Measurements from ENCODE around the gene CDRT15L2. TPM values are rescaled to one million over a fixed set of nuclear protein-coding genes. Genes with fewer than 3 reads are reported as not detected.
"Not testable (repeated sequence)": the region's sequence is repeated elsewhere in the genome, so short reads cannot be mapped to it uniquely, and the experiment has no call there.

Gene CDRT15L2
- total and polyA plus RNA-seq, 2 experiments from 2014 or later, result not detected

GRCh38 chr17:20562587-20562986 lies 16.9 kb upstream of the CDRT15L2 start:
- H3K4me3 ChIP-seq, result no peak overlapping the region
- no peak overlapping the region for H2AFZ ChIP-seq
- H3K9ac ChIP-seq, result no peak overlapping the region
- WGBS, 2 experiments (ENCODE audit: low coverage in 1 of 2, low lambda C conversion rate in 2 of 2, missing lambda C conversion rate in 2 of 2), result 33 to 75% methylated on average over 2 to 3 of the region's 3 CpGs
- no peaks in the 10 kb centered on the region for H3K9me2 ChIP-seq (ENCODE audit: insufficient read depth)
- no peak for DNase-seq
- no peak overlapping the region for H3K4me2 ChIP-seq (ENCODE audit: unreplicated experiment)
- in situ Hi-C loops (cut with MboI), result no loop called here
- H4K20me1 ChIP-seq (ENCODE audit: insufficient read depth), result no peaks in the 10 kb centered on the region
- no peaks in the 10 kb centered on the region for H3K4me1 ChIP-seq (ENCODE audit: insufficient read depth)
- H3F3A ChIP-seq (ENCODE audit: insufficient read depth), result no peaks in the 10 kb centered on the region
- H3K79me2 ChIP-seq (ENCODE audit: insufficient read depth), result no peaks in the 10 kb centered on the region
- no peak overlapping the region for H3K27ac ChIP-seq
- TF ChIP-seq EZH2phosphoT487 (IDR thresholded peaks at IDR 0.05; ENCODE audit: insufficient read depth, low read depth) (no peak), EZH2 (IDR thresholded peaks at IDR 0.05; ENCODE audit: insufficient read depth, poor library complexity, severe bottlenecking) (no peak)
- H3K9me3 ChIP-seq (ENCODE audit: low read depth), result no peaks in the 10 kb centered on the region
- H3K36me3 ChIP-seq (ENCODE audit: low read depth), result no peaks in the 10 kb centered on the region
- no peaks in the 10 kb centered on the region for H3K27me3 ChIP-seq (replicated peaks; ENCODE audit: insufficient read depth)

- H3K9ac ChIP-seq; in situ Hi-C loops (cut with MboI); H3K4me1 ChIP-seq (ENCODE audit: insufficient read depth); H3K36me3 ChIP-seq (ENCODE audit: low read depth); H3K9me2 ChIP-seq (ENCODE audit: insufficient read depth); H4K20me1 ChIP-seq (ENCODE audit: insufficient read depth); H3F3A ChIP-seq (ENCODE audit: insufficient read depth); H3K27ac ChIP-seq; H3K4me3 ChIP-seq; DNase-seq; H3K9me3 ChIP-seq (ENCODE audit: low read depth); H3K27me3 ChIP-seq (replicated peaks; ENCODE audit: insufficient read depth); H3K4me2 ChIP-seq (ENCODE audit: unreplicated experiment); H2AFZ ChIP-seq; H3K79me2 ChIP-seq (ENCODE audit: insufficient read depth): not testable (repeated sequence)
- WGBS, 2 experiments (ENCODE audit: low coverage in 1 of 2, low lambda C conversion rate in 2 of 2, missing lambda C conversion rate in 2 of 2), result 38 to 45% methylated on average over 5 of the region's 5 CpGs
These were observed 14.3 kb upstream of the CDRT15L2 start for GRCh38 chr17:20565245-20565644.

DNA sequence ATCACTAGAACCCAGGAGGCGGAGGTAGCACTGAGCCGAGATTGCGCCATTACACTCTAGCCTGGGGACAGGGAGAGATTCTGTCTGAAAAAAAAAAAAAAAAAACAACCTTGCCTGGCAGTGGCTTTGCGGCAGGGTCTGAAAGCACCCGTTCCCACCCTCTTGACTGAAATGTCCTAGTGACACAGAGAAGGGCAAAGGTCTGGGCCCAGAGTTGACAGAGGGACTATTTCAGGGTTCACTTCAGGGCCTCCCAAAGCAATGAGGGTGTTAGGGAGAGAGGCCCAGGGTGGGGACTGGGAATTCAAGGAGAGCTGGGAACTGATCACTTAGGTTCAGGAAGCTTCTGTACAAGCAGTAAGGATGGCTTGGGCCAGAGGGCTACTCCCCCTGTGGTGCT lies 13.8 kb upstream of the CDRT15L2 start:
- no peaks in the 10 kb centered on the region for H3K36me3 ChIP-seq (ENCODE audit: low read depth)
- in situ Hi-C loops (cut with MboI), result no loop called here
- no peaks in the 10 kb centered on the region for H3K27me3 ChIP-seq (replicated peaks; ENCODE audit: insufficient read depth)
- 77 to 79% methylated on average over 5 of the region's 5 CpGs for WGBS, 2 experiments (ENCODE audit: low coverage in 1 of 2, low lambda C conversion rate in 2 of 2, missing lambda C conversion rate in 2 of 2)
- TF ChIP-seq EZH2 (IDR thresholded peaks at IDR 0.05; ENCODE audit: insufficient read depth, poor library complexity, severe bottlenecking), result no peak
- TF ChIP-seq EZH2phosphoT487 (IDR thresholded peaks at IDR 0.05; ENCODE audit: insufficient read depth, low read depth), result no peak
- no peaks in the 10 kb centered on the region for H3F3A ChIP-seq (ENCODE audit: insufficient read depth)
- H3K9me3 ChIP-seq (ENCODE audit: low read depth), result no peaks in the 10 kb centered on the region
- no peaks in the 10 kb centered on the region for H3K9me2 ChIP-seq (ENCODE audit: insufficient read depth)
- H4K20me1 ChIP-seq (ENCODE audit: insufficient read depth), result no peaks in the 10 kb centered on the region
- H3K4me3 ChIP-seq, result no peak overlapping the region
- no peaks in the 10 kb centered on the region for H3K4me1 ChIP-seq (ENCODE audit: insufficient read depth)
- DNase-seq, result no peak
- H3K79me2 ChIP-seq (ENCODE audit: insufficient read depth), result no peaks in the 10 kb centered on the region
- H3K27ac ChIP-seq, result no peak overlapping the region
- H3K4me2 ChIP-seq (ENCODE audit: unreplicated experiment), result no peak overlapping the region
- no peak overlapping the region for H3K9ac ChIP-seq
- no peak overlapping the region for H2AFZ ChIP-seq

DNA sequence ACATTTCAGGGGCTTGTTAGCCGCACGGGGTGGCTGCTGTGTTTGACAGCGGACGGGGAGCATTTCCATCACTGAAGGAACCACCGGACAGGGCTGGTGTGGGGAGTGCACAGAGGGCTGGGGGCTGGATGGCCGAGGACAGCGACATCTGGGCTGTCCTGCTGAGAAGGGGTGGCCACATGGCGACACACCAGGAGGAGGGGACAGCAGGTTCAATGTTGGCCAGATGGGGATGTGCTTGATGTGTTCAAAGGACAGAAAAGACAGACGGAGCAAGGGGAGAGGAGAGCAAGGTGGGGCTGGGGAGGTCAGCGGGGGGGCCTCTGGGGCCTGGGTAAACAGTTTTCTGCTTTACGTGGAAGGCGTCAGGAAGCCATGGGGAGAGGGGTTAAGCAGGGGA lies 12.8 kb upstream of the CDRT15L2 start:
- H3K36me3 ChIP-seq (ENCODE audit: low read depth); H2AFZ ChIP-seq; H4K20me1 ChIP-seq (ENCODE audit: insufficient read depth); H3K4me1 ChIP-seq (ENCODE audit: insufficient read depth); H3K9ac ChIP-seq; H3K4me2 ChIP-seq (ENCODE audit: unreplicated experiment); in situ Hi-C loops (cut with MboI); H3K27ac ChIP-seq; H3K79me2 ChIP-seq (ENCODE audit: insufficient read depth); H3K9me3 ChIP-seq (ENCODE audit: low read depth); H3K27me3 ChIP-seq (replicated peaks; ENCODE audit: insufficient read depth); H3F3A ChIP-seq (ENCODE audit: insufficient read depth); H3K4me3 ChIP-seq; DNase-seq; H3K9me2 ChIP-seq (ENCODE audit: insufficient read depth): not testable (repeated sequence)
- WGBS, 2 experiments (ENCODE audit: low coverage in 1 of 2, low lambda C conversion rate in 2 of 2, missing lambda C conversion rate in 2 of 2), result 36 to 45% methylated on average over 9 to 12 of the region's 12 CpGs

DNA sequence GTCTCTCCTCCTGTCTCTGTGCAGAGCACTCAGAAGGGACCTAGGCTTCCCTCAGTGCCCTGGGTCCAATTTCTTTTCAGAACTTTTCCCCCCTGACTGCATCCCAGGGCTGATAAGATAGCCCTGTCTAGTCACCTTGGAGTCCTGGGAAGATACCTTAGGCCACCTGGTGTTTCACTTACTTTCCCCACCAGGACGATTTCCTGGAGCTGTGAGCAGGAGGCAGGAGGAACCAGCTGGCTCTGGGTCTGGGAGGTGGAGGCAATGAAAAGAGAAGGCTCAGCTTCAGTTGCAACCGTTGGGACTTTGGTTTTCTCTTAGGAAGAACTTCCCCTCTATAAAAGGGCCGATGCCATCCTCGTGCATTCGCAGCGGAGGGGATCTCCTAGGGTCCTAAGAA lies 12.1 kb upstream of the CDRT15L2 start:
- H3K4me3 ChIP-seq; H3K9ac ChIP-seq; DNase-seq; H3K9me2 ChIP-seq (ENCODE audit: insufficient read depth); in situ Hi-C loops (cut with MboI); H3K27me3 ChIP-seq (replicated peaks; ENCODE audit: insufficient read depth); H3F3A ChIP-seq (ENCODE audit: insufficient read depth); H3K27ac ChIP-seq; H3K36me3 ChIP-seq (ENCODE audit: low read depth); H3K4me1 ChIP-seq (ENCODE audit: insufficient read depth); H2AFZ ChIP-seq; H4K20me1 ChIP-seq (ENCODE audit: insufficient read depth); H3K9me3 ChIP-seq (ENCODE audit: low read depth); H3K4me2 ChIP-seq (ENCODE audit: unreplicated experiment); H3K79me2 ChIP-seq (ENCODE audit: insufficient read depth): not testable (repeated sequence)
- WGBS, 2 experiments (ENCODE audit: low coverage in 1 of 2, low lambda C conversion rate in 2 of 2, missing lambda C conversion rate in 2 of 2), result 45 to 50% methylated on average over 6 of the region's 6 CpGs

- H3K4me1 ChIP-seq (ENCODE audit: insufficient read depth); in situ Hi-C loops (cut with MboI); H3K27ac ChIP-seq; H3K9me2 ChIP-seq (ENCODE audit: insufficient read depth); H3K36me3 ChIP-seq (ENCODE audit: low read depth); H4K20me1 ChIP-seq (ENCODE audit: insufficient read depth); DNase-seq; H3K9me3 ChIP-seq (ENCODE audit: low read depth); H3K4me3 ChIP-seq; H3F3A ChIP-seq (ENCODE audit: insufficient read depth); H3K4me2 ChIP-seq (ENCODE audit: unreplicated experiment); H3K9ac ChIP-seq; H2AFZ ChIP-seq; H3K79me2 ChIP-seq (ENCODE audit: insufficient read depth); H3K27me3 ChIP-seq (replicated peaks; ENCODE audit: insufficient read depth): not testable (repeated sequence)
- WGBS, 2 experiments (ENCODE audit: low coverage in 1 of 2, low lambda C conversion rate in 2 of 2, missing lambda C conversion rate in 2 of 2), result 51 to 59% methylated on average over 8 of the region's 8 CpGs
These were observed 10.9 kb upstream of the CDRT15L2 start for GRCh38 chr17:20568604-20569003.

DNA sequence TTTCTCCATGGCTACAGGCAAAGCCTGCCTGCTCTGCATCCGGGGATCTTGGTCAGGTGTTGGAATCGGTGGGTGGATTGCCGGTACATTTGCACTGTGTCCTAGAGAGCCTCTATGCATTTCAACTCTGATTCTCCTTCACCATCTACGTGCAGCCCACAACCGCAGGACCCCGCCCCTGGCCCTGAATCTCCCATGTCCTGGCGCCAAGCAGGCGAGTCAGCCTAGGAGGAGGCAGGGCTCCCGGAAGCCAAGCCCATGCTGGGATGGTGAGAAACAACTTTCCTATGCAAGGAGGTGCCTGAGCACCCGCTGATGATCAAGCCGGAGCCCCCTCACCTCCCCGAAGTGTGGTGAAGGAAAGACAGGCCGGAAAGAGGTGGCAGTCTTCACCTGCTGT lies 7.9 kb upstream of the CDRT15L2 start:
- H3K27ac ChIP-seq; H3K9me2 ChIP-seq (ENCODE audit: insufficient read depth); H2AFZ ChIP-seq; H3K27me3 ChIP-seq (replicated peaks; ENCODE audit: insufficient read depth); in situ Hi-C loops (cut with MboI); H3K4me2 ChIP-seq (ENCODE audit: unreplicated experiment); H3K4me3 ChIP-seq; DNase-seq; H3K9me3 ChIP-seq (ENCODE audit: low read depth); H3K36me3 ChIP-seq (ENCODE audit: low read depth); H3K79me2 ChIP-seq (ENCODE audit: insufficient read depth); H3K9ac ChIP-seq; H3K4me1 ChIP-seq (ENCODE audit: insufficient read depth); H4K20me1 ChIP-seq (ENCODE audit: insufficient read depth); H3F3A ChIP-seq (ENCODE audit: insufficient read depth): not testable (repeated sequence)
- 65 to 76% methylated on average over 12 to 13 of the region's 13 CpGs for WGBS, 2 experiments (ENCODE audit: low coverage in 1 of 2, low lambda C conversion rate in 2 of 2, missing lambda C conversion rate in 2 of 2)

Data from GM23248 (cell line).